T-cell (primary cell): ENCODE results near the gene SUSD2. TPM values are rescaled to one million over a fixed set of nuclear protein-coding genes. Genes with fewer than 3 reads are reported as not detected.

ENCODE experiments used
- total RNA-seq, 35 experiments: library from RNA in 6 of 35; stranded (reverse) in 6 of 35; fragments of 120-200 nt in 1 of 35; gene quantifications; one replicate each; pipeline versions ENCODE4 v1.2.1 to v1.2.4 and lab custom pipeline; 2013 to 2026

Gene SUSD2
- total RNA-seq, 5 donors from 2014 or later (not counting 1 experiment from before 2014, with no cell fraction given) = 1.3 to 2.3 (median 1.6) TPM

Other genes starting within 250 kb of the SUSD2 start
- not detected for gene GSTT2B, start 220.3 kb upstream of the SUSD2 start, total RNA-seq
- gene DDTL, start 214.6 kb upstream of the SUSD2 start, total RNA-seq = 1 to 10 TPM in 4 of 5 donors, not detected in 1; 3.5 to 7.7 (median 3.9) TPM
- 100 to 1,000 TPM in 2 of 5 donors, 10 to 100 TPM in 3; 72.5 to 122 (median 94.3) TPM for gene DDT, start 207.0 kb upstream of the SUSD2 start, total RNA-seq
- gene GSTT2, start 201.4 kb upstream of the SUSD2 start, total RNA-seq = not detected
- gene GSTT4, start 176.0 kb upstream of the SUSD2 start, total RNA-seq = not detected
- 100 to 1,000 TPM; 134 to 158 (median 145) TPM for gene CABIN1, start 170.2 kb upstream of the SUSD2 start, total RNA-seq
- gene GGT5, start 63.6 kb downstream of the SUSD2 start, total RNA-seq = under 1 TPM in 1 of 5 donors, not detected in 4; 0.63 TPM
- gene SPECC1L, start 89.3 kb downstream of the SUSD2 start, total RNA-seq = 10 to 100 TPM; 45.3 to 64.0 (median 54.5) TPM
- gene ADORA2A, start 246.1 kb downstream of the SUSD2 start, total RNA-seq = 10 to 100 TPM; 29.1 to 35.1 (median 30.1) TPM